AML-193 (cell line): ENCODE data around the gene FRMD4A.
A peak's percentile ranks its signal among the peaks of the same experiment; 100 is the strongest.

Experiments
- DNase-seq, 2 experiments: peaks; one replicate each; lab custom pipeline; 2025; lab: John Stamatoyannopoulos, UW

The FRMD4A gene

DNA sequence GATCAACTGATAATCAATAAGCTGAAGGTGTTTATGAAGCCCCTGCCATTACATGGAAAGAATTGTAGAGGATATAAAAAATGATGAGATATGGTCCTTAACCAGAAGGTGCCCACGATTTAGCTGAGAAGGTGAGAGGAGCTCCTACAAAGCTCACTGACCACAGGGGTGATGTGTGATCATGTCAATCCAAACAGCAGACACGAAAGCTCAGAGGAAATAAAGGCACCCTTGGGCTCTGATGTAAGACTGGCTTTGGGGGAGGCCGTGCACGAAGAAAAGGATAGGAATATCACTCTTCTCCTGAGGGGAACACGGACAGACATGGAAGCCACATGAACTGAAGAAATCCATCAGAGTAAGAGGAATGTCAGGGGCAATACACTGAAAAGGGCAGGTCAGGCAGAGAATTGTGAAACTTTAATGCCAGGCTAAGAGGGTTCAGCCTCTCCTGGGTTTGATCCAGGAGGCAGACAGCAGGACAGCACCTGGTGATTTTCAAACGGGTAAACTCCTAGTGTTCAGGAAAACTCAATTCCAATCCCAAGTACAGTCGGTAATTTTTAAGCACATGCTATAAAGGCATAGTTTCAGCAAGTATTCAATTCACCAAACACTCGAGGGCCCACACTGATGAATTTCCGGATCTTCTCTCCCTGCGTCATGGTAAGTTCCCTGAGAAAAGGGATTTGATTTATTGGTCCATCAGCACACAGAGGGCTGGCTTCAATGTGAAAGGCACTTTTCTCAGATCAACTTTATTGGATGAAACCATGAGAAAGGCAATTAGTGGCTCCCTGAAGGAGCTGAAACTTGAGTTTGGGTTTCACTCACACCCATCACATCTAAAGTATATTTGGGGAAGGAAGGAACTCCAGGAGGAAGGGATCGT lies 580.2 kb downstream of the FRMD4A start:
- DNase-seq = no peak

GRCh38 chr10:13745271-13745670 lies 585.5 kb downstream of the FRMD4A start:
- DNase-seq = no peak

GRCh38 chr10:13743963-13744362 lies 586.8 kb downstream of the FRMD4A start:
- DNase-seq = no peak

DNA sequence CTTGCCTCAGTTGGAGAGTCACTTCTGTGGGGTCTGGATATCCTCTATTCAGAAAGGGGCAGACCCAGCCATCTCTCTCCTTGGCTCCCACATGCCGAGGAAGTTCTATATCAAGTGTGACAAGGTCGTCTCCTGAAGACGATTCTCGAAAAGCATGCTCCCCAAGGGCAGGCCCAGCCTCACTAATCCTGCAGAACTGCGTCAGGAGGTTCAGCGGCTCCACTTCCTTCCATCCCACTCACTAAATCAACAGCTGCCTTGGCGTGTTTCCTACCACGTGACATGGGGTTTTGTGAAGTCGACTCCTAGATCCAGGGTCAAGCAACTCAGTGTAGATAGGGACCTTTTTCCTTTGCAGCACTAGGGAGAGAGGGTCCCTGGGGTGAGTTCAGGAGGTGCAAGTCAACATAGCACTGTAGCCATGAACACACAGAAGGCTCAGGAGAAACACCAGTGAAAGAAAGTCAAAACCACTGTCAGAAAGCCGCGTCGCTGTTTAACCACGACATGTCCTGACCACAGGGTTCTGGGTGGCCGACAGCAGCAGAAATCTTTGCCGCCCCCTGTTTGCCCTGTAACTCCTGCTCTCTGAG lies 587.5 kb downstream of the FRMD4A start:
- DNase-seq = no peak

DNA sequence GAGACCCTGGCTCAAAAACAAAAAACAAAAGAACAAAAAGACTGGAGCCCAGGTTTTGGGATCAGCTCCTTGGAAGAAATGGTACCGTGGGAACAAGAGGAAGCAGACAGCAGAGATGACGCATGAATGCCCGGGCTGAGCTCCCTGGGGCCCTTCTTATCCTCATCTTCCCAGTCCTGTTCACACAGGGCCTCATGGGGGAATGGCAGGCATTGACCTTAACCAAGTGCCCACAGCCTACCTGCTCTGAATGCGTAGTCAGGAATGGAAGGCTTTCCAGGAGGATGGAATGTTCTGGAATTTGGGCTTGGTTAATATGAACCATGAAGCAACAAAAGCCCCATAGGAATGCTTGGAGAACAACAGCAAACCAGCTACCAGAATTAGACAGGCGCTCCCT lies 589.3 kb downstream of the FRMD4A start:
- DNase-seq = no peak

DNA sequence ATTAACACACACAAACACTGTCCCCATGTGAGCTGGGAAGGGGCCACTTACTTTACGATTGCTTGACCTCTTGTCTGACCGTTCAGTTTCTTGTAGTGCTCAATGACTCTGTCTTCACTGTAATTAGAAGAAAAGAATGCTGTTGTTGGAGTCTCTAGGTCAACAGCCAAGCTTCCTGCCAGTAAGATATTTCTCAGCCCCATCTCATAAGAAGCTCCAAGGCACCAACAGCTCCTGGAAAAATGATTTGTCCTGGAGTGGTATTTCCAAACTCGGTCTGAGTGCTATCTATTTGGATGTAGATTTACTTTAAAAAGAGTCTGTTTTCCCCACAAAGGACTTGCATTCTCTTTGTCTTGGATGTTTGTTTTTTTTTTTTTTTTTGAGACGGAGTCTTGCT lies 590.3 kb downstream of the FRMD4A start:
- no peak for DNase-seq

- no peak for DNase-seq
These were observed 591.5 kb downstream of the FRMD4A start for GRCh38 chr10:13739183-13739582.

DNA sequence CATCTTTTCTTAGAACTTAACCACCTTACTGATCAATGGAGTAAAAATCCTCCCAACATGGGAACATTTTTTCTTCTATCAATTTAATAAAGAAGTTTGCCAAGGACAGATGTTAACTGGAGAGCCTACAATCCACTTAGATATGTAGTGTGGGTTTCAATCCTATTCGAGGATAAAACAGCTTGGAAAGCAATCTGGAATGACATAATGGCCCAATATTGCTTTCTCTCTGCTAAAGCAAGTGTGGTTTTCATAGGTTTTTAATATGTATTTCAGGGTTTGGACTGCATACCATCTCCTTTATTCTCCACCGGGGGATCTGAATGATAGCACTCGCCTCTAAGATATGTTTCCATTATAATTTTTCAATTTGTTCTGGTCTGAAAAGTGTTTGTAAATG lies 594.2 kb downstream of the FRMD4A start:
- no peak for DNase-seq

DNA sequence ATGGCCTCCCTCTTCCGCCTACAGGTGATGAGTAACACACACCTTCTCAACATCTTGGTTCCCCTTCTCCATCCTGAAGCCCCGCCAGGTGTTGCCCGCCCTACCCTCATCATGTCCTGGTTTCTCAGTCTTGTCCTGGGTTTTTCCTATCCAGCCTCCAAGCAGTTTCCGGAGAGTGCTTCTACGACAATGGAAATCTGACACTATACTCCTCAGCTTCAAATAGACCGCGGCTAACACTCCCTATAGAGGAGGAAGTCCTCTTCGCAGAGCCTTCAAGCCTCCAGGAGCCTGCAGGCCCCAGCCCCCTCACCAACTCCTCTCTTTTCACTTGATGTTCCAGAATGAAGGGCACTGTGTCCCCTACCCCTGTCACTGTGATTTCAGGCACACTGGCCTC lies 596.6 kb downstream of the FRMD4A start:
- no peak for DNase-seq

GRCh38 chr10:13733071-13733470 lies 597.7 kb downstream of the FRMD4A start:
- DNase-seq = no peak

GRCh38 chr10:13732465-13732881 lies 598.3 kb downstream of the FRMD4A start:
- DNase-seq = no peak

DNA sequence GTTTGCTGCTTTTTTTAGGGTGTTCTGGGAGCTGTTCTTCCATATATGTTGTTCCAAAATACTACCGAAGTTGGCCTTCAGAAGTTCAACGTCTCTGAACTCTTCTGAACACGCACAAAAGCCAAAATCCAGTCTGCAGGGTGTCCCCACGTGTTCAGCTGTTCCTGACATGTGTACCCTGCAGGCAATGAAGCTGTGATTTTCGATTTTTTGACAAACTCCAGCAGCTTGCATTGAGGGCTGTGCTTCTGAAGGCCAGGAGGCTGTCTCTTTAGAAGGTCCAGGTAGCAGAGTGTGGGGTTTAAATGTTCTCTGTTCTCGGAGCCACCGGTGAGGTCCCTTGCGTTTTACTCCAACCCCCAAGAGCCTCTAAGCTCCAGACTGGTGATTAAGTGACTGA lies 598.9 kb downstream of the FRMD4A start:
- DNase-seq = no peak

- no peak for DNase-seq
These were observed 599.8 kb downstream of the FRMD4A start for GRCh38 chr10:13730956-13731355.

DNA sequence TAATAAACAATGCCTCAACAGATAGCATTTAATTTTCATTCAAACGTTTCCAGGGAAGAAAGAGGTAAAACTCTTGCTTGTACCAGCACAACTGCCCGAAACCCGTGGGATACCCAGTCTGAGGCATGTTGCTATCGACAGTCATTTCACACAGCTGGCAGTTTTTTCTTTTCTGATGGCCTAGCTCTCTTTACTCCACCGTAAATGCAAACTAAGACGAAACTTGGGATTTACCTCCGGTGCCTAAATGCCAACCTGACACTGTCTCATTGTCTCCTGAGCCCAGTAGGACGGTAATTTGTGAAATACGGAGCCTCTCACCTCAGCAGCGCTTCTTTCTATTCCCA lies 600.4 kb downstream of the FRMD4A start:
- no peak for DNase-seq

DNA sequence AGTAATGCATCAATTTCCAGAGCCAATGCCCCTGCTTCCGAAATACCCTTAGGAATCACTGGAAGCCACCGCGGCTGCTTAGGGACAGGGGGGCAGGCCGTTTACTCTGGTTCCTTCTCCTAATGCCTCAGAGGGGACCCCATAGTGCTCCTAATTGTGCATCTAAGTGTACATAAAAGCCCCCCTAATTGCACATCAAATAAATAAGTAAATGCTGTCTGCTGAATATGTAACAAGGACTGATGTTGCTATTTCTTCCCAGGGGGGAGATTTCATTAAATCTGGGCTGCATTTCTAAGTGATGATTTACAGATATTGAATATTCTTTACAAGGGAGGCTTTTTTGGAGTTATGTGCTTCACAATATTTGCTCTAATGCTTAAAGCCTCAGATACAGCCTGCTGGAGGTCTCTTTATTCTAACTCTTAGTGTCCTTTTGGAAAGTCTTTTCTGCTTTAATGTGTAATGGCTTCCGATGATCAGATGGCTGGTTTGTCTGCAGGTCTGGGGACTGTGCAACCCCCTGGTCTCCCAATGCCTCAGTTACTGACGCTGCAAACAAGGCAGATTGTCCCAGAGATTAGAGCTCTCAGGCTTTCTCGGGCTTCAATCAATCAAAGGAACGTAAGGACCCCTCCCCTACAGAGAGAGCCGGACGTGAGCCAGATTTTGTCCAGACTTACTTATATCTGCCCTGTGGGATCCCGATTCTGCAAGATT lies 601.0 kb downstream of the FRMD4A start:
- DNase-seq = no peak

- no peak for DNase-seq
These were observed 601.7 kb downstream of the FRMD4A start for GRCh38 chr10:13728898-13729535.

DNA sequence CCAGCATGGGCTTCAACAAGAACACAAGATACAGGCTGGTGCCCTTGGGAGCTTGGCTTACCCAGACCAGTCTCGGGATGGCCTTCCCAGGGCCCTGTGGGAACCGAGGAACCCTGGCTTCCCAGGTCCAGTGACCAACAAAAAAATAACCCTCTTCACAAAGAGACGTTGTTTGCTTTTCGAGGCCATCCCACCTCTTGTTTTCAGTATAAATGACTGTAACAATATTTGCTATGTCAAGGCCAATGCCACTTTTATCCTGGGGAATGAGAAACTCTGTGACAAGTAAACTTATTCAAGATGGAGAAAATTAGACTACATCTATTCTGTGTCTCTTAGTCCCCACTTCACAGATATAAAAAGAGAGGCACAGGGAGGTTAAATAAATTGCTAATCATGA lies 605.1 kb downstream of the FRMD4A start:
- DNase-seq = no peak

DNA sequence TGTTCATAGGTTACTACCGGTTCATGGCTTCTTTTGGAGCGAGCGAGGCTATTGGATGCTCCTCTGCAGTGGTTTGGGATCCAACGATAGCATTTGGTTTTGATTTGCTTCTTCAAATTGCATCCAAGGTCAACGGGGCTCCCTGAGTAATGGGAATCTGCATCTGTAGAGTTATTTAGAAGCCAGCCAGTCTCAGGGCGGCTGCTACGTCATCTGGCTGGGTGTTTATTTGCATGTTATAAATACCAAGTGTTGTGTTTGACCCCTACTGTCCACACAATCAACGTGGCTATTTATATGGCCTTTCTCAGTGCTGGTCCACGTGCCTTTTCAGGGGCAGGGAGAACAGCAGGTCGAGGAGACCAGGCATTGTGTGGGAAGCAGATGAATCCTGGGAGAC lies 606.2 kb downstream of the FRMD4A start:
- DNase-seq = no peak

- DNase-seq = peak in 1 of 2 experiments; percentile 4
These were observed 607.7 kb downstream of the FRMD4A start for GRCh38 chr10:13722747-13723653.

DNA sequence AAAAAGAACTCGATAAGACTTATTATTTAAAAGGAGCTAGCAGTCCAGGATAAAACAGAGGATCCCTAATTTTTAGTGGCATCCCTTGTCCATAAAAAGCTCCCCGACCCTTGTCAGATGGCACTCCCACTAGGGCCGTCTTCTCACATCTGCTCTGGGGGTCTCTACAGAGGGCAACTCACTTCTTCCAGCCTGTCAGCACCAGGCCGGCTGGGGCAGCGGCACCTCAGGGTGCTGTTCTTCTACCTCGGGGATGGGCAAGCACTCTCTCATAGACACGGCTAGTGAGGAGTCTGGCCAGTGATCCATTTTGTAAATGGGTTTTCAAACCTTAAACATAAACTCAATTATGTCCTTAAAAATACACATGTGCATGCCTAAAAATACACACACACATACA lies 609.2 kb downstream of the FRMD4A start:
- no peak for DNase-seq

DNA sequence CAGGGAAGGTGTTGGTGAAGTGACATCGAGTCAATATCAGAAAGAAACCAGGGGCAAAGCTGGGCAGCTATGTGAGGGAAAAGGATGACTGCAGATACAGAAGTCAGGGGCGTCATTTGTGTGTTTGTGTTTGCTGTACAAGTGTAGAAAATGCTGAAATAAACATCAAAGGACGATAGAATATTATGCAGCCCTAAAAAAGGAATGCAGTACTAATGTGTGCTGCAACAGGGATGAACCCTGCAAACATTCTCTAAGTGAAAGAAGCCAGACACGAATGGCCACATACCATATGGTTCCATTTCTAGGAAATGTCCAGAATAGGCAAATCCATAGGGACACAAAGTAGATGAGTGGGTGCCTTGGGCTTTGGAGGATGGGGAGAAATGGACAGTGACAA lies 610.0 kb downstream of the FRMD4A start:
- no peak for DNase-seq

- DNase-seq = no peak
These were observed 611.3 kb downstream of the FRMD4A start for GRCh38 chr10:13719425-13719824.
